Fibroblast of lung (primary cell): ENCODE results near the gene CGNL1. TPM values are rescaled to one million over a fixed set of nuclear protein-coding genes. Genes with fewer than 3 reads are reported as not detected.

Experiments used
- DNase-seq, 2 donors: peaks; one replicate each; pipeline versions ENCODE4 v3.0.0 to v3.0.0-alpha.2; 2010; ENCODE audit warnings: low read depth in 2 of 2
- H2AFZ ChIP-seq: 2 replicates; pipeline ENCODE4 v1.5.1; 2012; ENCODE audit warnings: low read length, control low read depth, inconsistent platforms
- H3K27ac ChIP-seq: 2 replicates; pipeline ENCODE4 v1.5.1; 2011; ENCODE audit warnings: low read length, control low read depth; ENCODE audit not compliant: insufficient read depth
- H3K27me3 ChIP-seq: 2 replicates; pipeline ENCODE4 v1.5.1; 2011; ENCODE audit warnings: mild to moderate bottlenecking, low read length; ENCODE audit not compliant: control insufficient read depth, insufficient read depth
- H3K36me3 ChIP-seq: 2 replicates; pipeline ENCODE4 v1.5.1; 2011; ENCODE audit warnings: low read length; ENCODE audit not compliant: control insufficient read depth, insufficient read depth
- H3K4me1 ChIP-seq: 2 replicates; pipeline ENCODE4 v1.5.1; 2011; ENCODE audit warnings: low read length; ENCODE audit not compliant: control insufficient read depth, insufficient read depth; ENCODE audit errors: extremely low read depth
- H3K4me2 ChIP-seq: 2 replicates; pipeline ENCODE4 v1.5.1; 2011; ENCODE audit warnings: low read length, control low read depth; ENCODE audit not compliant: insufficient read depth; ENCODE audit errors: extremely low read depth
- H3K4me3 ChIP-seq, 4 experiments: fragments of 200-600 bp in 1 of 4; sonication (generic) in 1 of 4; replicated peaks in 1 of 4; 2 replicates each; pipeline ENCODE4 v1.5.1; 2011 to 2016; ENCODE audit warnings: low read length in 4 of 4, low read depth in 3 of 4, mild to moderate bottlenecking in 3 of 4, control low read depth in 2 of 4, inconsistent platforms in 1 of 4, mixed read lengths in 1 of 4; ENCODE audit not compliant: insufficient read depth in 1 of 4; ENCODE audit errors: control extremely low read depth in 1 of 4
- H3K79me2 ChIP-seq: 2 replicates; pipeline ENCODE4 v1.5.1; 2012; ENCODE audit warnings: mild to moderate bottlenecking, low read length, inconsistent platforms; ENCODE audit not compliant: control insufficient read depth, insufficient read depth
- H3K9ac ChIP-seq: 2 replicates; pipeline ENCODE4 v1.5.1; 2011; ENCODE audit warnings: mild to moderate bottlenecking, low read length, control low read depth; ENCODE audit not compliant: insufficient read depth
- H3K9me3 ChIP-seq: 2 replicates; pipeline ENCODE4 v1.5.1; 2012; ENCODE audit warnings: low read depth, low read length; ENCODE audit not compliant: control insufficient read depth, insufficient read depth
- H4K20me1 ChIP-seq: 2 replicates; pipeline ENCODE4 v1.5.1; 2011; ENCODE audit warnings: low read length; ENCODE audit not compliant: control insufficient read depth, insufficient read depth; ENCODE audit errors: extremely low read depth
- CTCF ChIP-seq, 2 donors: IDR thresholded peaks in 1 of 2; conservative IDR thresholded peaks in 1 of 2; 1 replicate in 1 of 2; 2 replicates in 1 of 2; pipeline ENCODE4 v1.5.1; 2011 to 2012; ENCODE audit warnings: low read length in 2 of 2, control low read depth in 1 of 2, inconsistent platforms in 1 of 2, low read depth in 1 of 2, mild to moderate bottlenecking in 1 of 2
- EZH2 ChIP-seq: IDR thresholded peaks from 2 replicates; pipeline ENCODE4 v1.5.1; 2012; ENCODE audit warnings: low read length, control low read depth, mild to moderate bottlenecking; ENCODE audit errors: missing control alignments
- polyA plus RNA-seq, 2 donors: library from polyadenylated mRNA; depleted of rRNA in 1 of 2; stranded (reverse) in 1 of 2; unstranded in 1 of 2; fragments of >200 nt; gene quantifications; 2 replicates each; pipeline ENCODE4 v1.2.1, GENCODE V29; 2011 to 2012; ENCODE audit warnings: missing spikeins in 1 of 2
- total RNA-seq: library from RNA; depleted of rRNA; stranded (reverse); fragments of >200 nt; gene quantifications from 2 replicates; pipeline ENCODE4 v1.2.1, GENCODE V29; 2014

CGNL1 gene
- total and polyA plus RNA-seq, 2 donors (not counting 1 experiment from before 2014, with no cell fraction given), result 0.18 to 6.1 TPM

- Histone ChIP-seq H3K27me3 (no peaks in the 10 kb centered on the region), H3K36me3 (no peaks in the 10 kb centered on the region), H3K4me2 (no peak overlapping the region), H3K9me3 (no peaks in the 10 kb centered on the region), H3K9ac (no peak overlapping the region), H3K79me2 (no peaks in the 10 kb centered on the region), H3K27ac (no peak overlapping the region), H3K4me3 (no peak overlapping the region), H4K20me1 (no peaks in the 10 kb centered on the region), H2AFZ (no peak overlapping the region), H3K4me1 (no peaks in the 10 kb centered on the region)
- peak in 1 of 2 donors; percentile 55 for DNase-seq
- TF ChIP-seq EZH2 (no peak), CTCF (conservative IDR thresholded peaks at IDR 0.05 in 1 of 2, IDR thresholded peaks at IDR 0.05 in 1 of 2; ENCODE audit: low read depth in 1 of 2, low read length in 2 of 2) (no peak)
Measured at GRCh38 chr15:57388464-57388863, 12.2 kb downstream of the CGNL1 start.

- DNase-seq, result no peak
- Histone ChIP-seq H3K9me3 (no peaks in the 10 kb centered on the region), H3K36me3 (no peaks in the 10 kb centered on the region), H3K27me3 (no peaks in the 10 kb centered on the region), H3K9ac (no peak overlapping the region), H3K4me1 (no peaks in the 10 kb centered on the region), H3K79me2 (no peaks in the 10 kb centered on the region), H3K4me2 (no peak overlapping the region), H4K20me1 (no peaks in the 10 kb centered on the region), H3K27ac (no peak overlapping the region), H3K4me3 (no peak overlapping the region), H2AFZ (no peak overlapping the region)
- TF ChIP-seq EZH2, result no peak
- TF ChIP-seq CTCF (conservative IDR thresholded peaks at IDR 0.05 in 1 of 2, IDR thresholded peaks at IDR 0.05 in 1 of 2; ENCODE audit: low read depth in 1 of 2, low read length in 2 of 2), result no peak
Measured at GRCh38 chr15:57389991-57390390, 13.7 kb downstream of the CGNL1 start.

- H3K27ac ChIP-seq, result no peak overlapping the region
- no peaks in the 10 kb centered on the region for H3K9me3 ChIP-seq
- DNase-seq, result no peak
- no peak for TF ChIP-seq CTCF (conservative IDR thresholded peaks at IDR 0.05 in 1 of 2, IDR thresholded peaks at IDR 0.05 in 1 of 2; ENCODE audit: low read depth in 1 of 2, low read length in 2 of 2)
- no peak for TF ChIP-seq EZH2
- H3K79me2 ChIP-seq, result no peaks in the 10 kb centered on the region
- no peaks in the 10 kb centered on the region for H3K4me1 ChIP-seq
- H3K4me3 ChIP-seq, result no peak overlapping the region
- no peak overlapping the region for H3K9ac ChIP-seq
- no peak overlapping the region for H3K4me2 ChIP-seq
- H3K27me3 ChIP-seq, result no peaks in the 10 kb centered on the region
- H4K20me1 ChIP-seq, result no peaks in the 10 kb centered on the region
- H2AFZ ChIP-seq, result no peak overlapping the region
- H3K36me3 ChIP-seq, result no peaks in the 10 kb centered on the region
Measured at GRCh38 chr15:57390583-57390982, 14.3 kb downstream of the CGNL1 start.
